HG03139 (cell line): ENCODE data around the gene TRIM34.
A peak's percentile ranks its signal among the peaks of the same experiment; 100 is the strongest.
"Not testable (repeated sequence)": the region's sequence is repeated elsewhere in the genome, so short reads cannot be mapped to it uniquely, and the experiment has no call there.

ENCODE experiments used
- ATAC-seq: cut with Tn5 transposase; IDR thresholded peaks from one replicate; pipeline ENCODE4 v1.9.1; 2021; ENCODE audit not compliant: unreplicated experiment

Gene TRIM34

GRCh38 chr11:5620651-5621521, 3.9 kb upstream of the TRIM34 start:
- no peak for ATAC-seq

- no peak for ATAC-seq
Measured at GRCh38 chr11:5621580-5621979, 3.2 kb upstream of the TRIM34 start.

GRCh38 chr11:5622802-5623201, 2.0 kb upstream of the TRIM34 start:
- ATAC-seq, result no peak

GRCh38 chr11:5625281-5625680, 480 bp downstream of the TRIM34 start:
- no peak for ATAC-seq

- ATAC-seq, result no peak
Measured at GRCh38 chr11:5626196-5626595, 1.4 kb downstream of the TRIM34 start.

GRCh38 chr11:5631417-5631816, 6.6 kb downstream of the TRIM34 start:
- no peak for ATAC-seq

- peak; percentile 88 for ATAC-seq
Measured at GRCh38 chr11:5631969-5632635, 7.3 kb downstream of the TRIM34 start.

GRCh38 chr11:5639953-5640352, 15.2 kb downstream of the TRIM34 start:
- ATAC-seq, result no peak

- ATAC-seq, result no peak
Measured at GRCh38 chr11:5643585-5643984, 18.8 kb downstream of the TRIM34 start.

GRCh38 chr11:5646139-5646538, 21.3 kb downstream of the TRIM34 start:
- ATAC-seq, result no peak

- ATAC-seq, result no peak
Measured at GRCh38 chr11:5655474-5655873, 30.7 kb downstream of the TRIM34 start.

GRCh38 chr11:5656956-5657355, 32.2 kb downstream of the TRIM34 start:
- not testable (repeated sequence) for ATAC-seq

- no peak for ATAC-seq
Measured at GRCh38 chr11:5658318-5658717, 33.5 kb downstream of the TRIM34 start.

- no peak for ATAC-seq
Measured at GRCh38 chr11:5663511-5663910, 38.7 kb downstream of the TRIM34 start.

GRCh38 chr11:5665051-5665570, 40.3 kb downstream of the TRIM34 start:
- no peak for ATAC-seq

GRCh38 chr11:5665746-5666401, 41.1 kb downstream of the TRIM34 start:
- ATAC-seq, result no peak

GRCh38 chr11:5666402-5666793, 41.6 kb downstream of the TRIM34 start:
- no peak for ATAC-seq

- ATAC-seq, result no peak
Measured at GRCh38 chr11:5671831-5672230, 47.0 kb downstream of the TRIM34 start.

- ATAC-seq, result no peak
Measured at GRCh38 chr11:5674391-5674790, 49.6 kb downstream of the TRIM34 start.

- ATAC-seq, result no peak
Measured at GRCh38 chr11:5679811-5680210, 55.0 kb downstream of the TRIM34 start.

GRCh38 chr11:5682890-5683441, 58.2 kb downstream of the TRIM34 start:
- not testable (repeated sequence) for ATAC-seq
